ENCODE results near the gene MAP6D1. TPM values are rescaled to one million over a fixed set of nuclear protein-coding genes. Genes with fewer than 3 reads are reported as not detected.

Gene MAP6D1
- total and polyA plus RNA-seq, 2 donors (not counting 1 experiment from before 2014, with no cell fraction given): 0.46 to 4.2 TPM

- ChIA-PET POLR2A (no interaction called here), CTCF (interaction anchor here (0.5 to 2.8 kb wide), 2 partner anchors 58 to 332 kb away, joined by 3 to 12 read pairs; partner anchors contain the start of gene PARL)
- no peaks in the 10 kb centered on the region for H4K20me1 ChIP-seq (ENCODE audit: control insufficient read depth, insufficient read depth, low read length, poor library complexity, severe bottlenecking)
- 95% methylated on average over 14 of the region's 14 CpGs for WGBS (ENCODE audit: insufficient coverage)
- H3K9ac ChIP-seq (ENCODE audit: low read length): no peak overlapping the region
- H3K9me3 ChIP-seq (ENCODE audit: control extremely low read depth in 1 of 3, control insufficient read depth in 2 of 3, insufficient read depth in 1 of 3, low read length in 2 of 3): no peaks in the 10 kb centered on the region
- peaks cover 16% of the 10 kb centered on the region for H3K4me1 Mint-ChIP-seq
- no peak overlapping the region for H3K4me2 ChIP-seq (replicated peaks; ENCODE audit: low read depth, low read length, poor library complexity, severe bottlenecking)
- TF ChIP-seq EZH2 (IDR thresholded peaks at IDR 0.05; ENCODE audit: borderline replicate concordance, insufficient read depth, low read depth, low read length, poor library complexity, severe bottlenecking): no peak
- DNase-seq (no peak), ATAC-seq (ENCODE audit: low read depth) (no peak)
- no peak overlapping the region for H3K27ac ChIP-seq (ENCODE audit: low read length in 2 of 2)
- peak overlapping the region; percentile 50 for H3K27ac Mint-ChIP-seq
- no peaks in the 10 kb centered on the region for H3K79me2 ChIP-seq (ENCODE audit: control insufficient read depth, insufficient read depth, low read length)
- no peak overlapping the region for H2AFZ ChIP-seq (ENCODE audit: insufficient read depth, low read depth, low read length, poor library complexity, severe bottlenecking)
- H3K9me3 Mint-ChIP-seq (ENCODE audit: insufficient read depth): no peaks in the 10 kb centered on the region
- peaks cover 0 to 18% of the 10 kb centered on the region in 2 experiments for H3K36me3 ChIP-seq (replicated peaks in 1 of 2; ENCODE audit: control extremely low read depth in 1 of 2, control insufficient read depth in 1 of 2, extremely low read depth in 1 of 2, insufficient read depth in 2 of 2, low read length in 1 of 2)
- intact Hi-C loops (cut with micrococcal nuclease): no loop called here
- peak overlapping the region; percentile 75 for H3K4me3 Mint-ChIP-seq
- peaks cover 0 to 12% (median 2%) of the 10 kb centered on the region in 4 experiments for H3K27me3 ChIP-seq (replicated peaks in 1 of 4; ENCODE audit: control extremely low read depth in 1 of 4, control insufficient read depth in 3 of 4, insufficient read depth in 4 of 4, low read length in 3 of 4)
- peaks cover 4% of the 10 kb centered on the region for H3K27me3 Mint-ChIP-seq
- H3K4me1 ChIP-seq (ENCODE audit: control insufficient read depth in 2 of 2, insufficient read depth in 2 of 2, low read length in 2 of 2): peaks cover 11 to 14% of the 10 kb centered on the region in 2 donors
- no peak overlapping the region for H3K4me3 ChIP-seq (ENCODE audit: control extremely low read depth in 1 of 5, extremely low read depth in 1 of 5, insufficient read depth in 1 of 5, low read depth in 2 of 5, low read length in 4 of 5)
These were observed 1.3 kb upstream of the MAP6D1 start for GRCh38 chr3:183826448-183827250.

- no peak overlapping the region for H3K27ac Mint-ChIP-seq
- peaks cover 11 to 14% of the 10 kb centered on the region in 2 donors for H3K4me1 ChIP-seq (ENCODE audit: control insufficient read depth in 2 of 2, insufficient read depth in 2 of 2, low read length in 2 of 2)
- CTCF ChIA-PET: interaction anchor here (2.8 kb wide), 1 partner anchor 60 kb away, joined by 12 read pairs; the partner anchor contains the start of gene PARL
- no peaks in the 10 kb centered on the region for H4K20me1 ChIP-seq (ENCODE audit: control insufficient read depth, insufficient read depth, low read length, poor library complexity, severe bottlenecking)
- TF ChIP-seq EZH2 (IDR thresholded peaks at IDR 0.05; ENCODE audit: borderline replicate concordance, insufficient read depth, low read depth, low read length, poor library complexity, severe bottlenecking): no peak
- TF ChIP-seq, protein P1, sequence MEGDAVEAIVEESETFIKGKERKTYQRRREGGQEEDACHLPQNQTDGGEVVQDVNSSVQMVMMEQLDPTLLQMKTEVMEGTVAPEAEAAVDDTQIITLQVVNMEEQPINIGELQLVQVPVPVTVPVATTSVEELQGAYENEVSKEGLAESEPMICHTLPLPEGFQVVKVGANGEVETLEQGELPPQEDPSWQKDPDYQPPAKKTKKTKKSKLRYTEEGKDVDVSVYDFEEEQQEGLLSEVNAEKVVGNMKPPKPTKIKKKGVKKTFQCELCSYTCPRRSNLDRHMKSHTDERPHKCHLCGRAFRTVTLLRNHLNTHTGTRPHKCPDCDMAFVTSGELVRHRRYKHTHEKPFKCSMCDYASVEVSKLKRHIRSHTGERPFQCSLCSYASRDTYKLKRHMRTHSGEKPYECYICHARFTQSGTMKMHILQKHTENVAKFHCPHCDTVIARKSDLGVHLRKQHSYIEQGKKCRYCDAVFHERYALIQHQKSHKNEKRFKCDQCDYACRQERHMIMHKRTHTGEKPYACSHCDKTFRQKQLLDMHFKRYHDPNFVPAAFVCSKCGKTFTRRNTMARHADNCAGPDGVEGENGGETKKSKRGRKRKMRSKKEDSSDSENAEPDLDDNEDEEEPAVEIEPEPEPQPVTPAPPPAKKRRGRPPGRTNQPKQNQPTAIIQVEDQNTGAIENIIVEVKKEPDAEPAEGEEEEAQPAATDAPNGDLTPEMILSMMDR (IDR thresholded peaks at IDR 0.05): no peak
- WGBS (ENCODE audit: insufficient coverage): under 1% methylated on average over 88 of the region's 88 CpGs
- H3K27ac ChIP-seq (ENCODE audit: low read length in 2 of 2): no peak overlapping the region
- ATAC-seq (ENCODE audit: low read depth) (peak; percentile 15), DNase-seq (peak; percentile 29)
- H3K27me3 ChIP-seq (replicated peaks in 1 of 4; ENCODE audit: control extremely low read depth in 1 of 4, control insufficient read depth in 3 of 4, insufficient read depth in 4 of 4, low read length in 3 of 4): peaks cover 0 to 12% (median 2%) of the 10 kb centered on the region in 4 experiments
- peaks cover 16% of the 10 kb centered on the region for H3K4me1 Mint-ChIP-seq
- H3K9me3 ChIP-seq (ENCODE audit: control extremely low read depth in 1 of 3, control insufficient read depth in 2 of 3, insufficient read depth in 1 of 3, low read length in 2 of 3): no peaks in the 10 kb centered on the region
- no peaks in the 10 kb centered on the region for H3K79me2 ChIP-seq (ENCODE audit: control insufficient read depth, insufficient read depth, low read length)
- H3K36me3 ChIP-seq (replicated peaks in 1 of 2; ENCODE audit: control extremely low read depth in 1 of 2, control insufficient read depth in 1 of 2, extremely low read depth in 1 of 2, insufficient read depth in 2 of 2, low read length in 1 of 2): peaks cover 0 to 5% of the 10 kb centered on the region in 2 experiments
- peak overlapping the region; percentile 11 to 56 (median 51) for H3K4me3 ChIP-seq (ENCODE audit: control extremely low read depth in 1 of 5, extremely low read depth in 1 of 5, insufficient read depth in 1 of 5, low read depth in 2 of 5, low read length in 4 of 5)
- peak overlapping the region; percentile 89 for H3K4me2 ChIP-seq (replicated peaks; ENCODE audit: low read depth, low read length, poor library complexity, severe bottlenecking)
- POLR2A ChIA-PET: interaction anchor here (0.6 kb wide), 1 partner anchor 850 kb away, joined by 3 read pairs; no protein-coding TSS in a partner anchor
- H3K9ac ChIP-seq (ENCODE audit: low read length): peak overlapping the region; percentile 62
- intact Hi-C loops (cut with micrococcal nuclease): loop anchor here (1.0 kb wide), 1 partner anchor 59 kb away; the partner anchor contains the start of gene PARL
- H2AFZ ChIP-seq (ENCODE audit: insufficient read depth, low read depth, low read length, poor library complexity, severe bottlenecking): peak overlapping the region; percentile 59
- H3K27me3 Mint-ChIP-seq: peaks cover 4% of the 10 kb centered on the region
- no peaks in the 10 kb centered on the region for H3K9me3 Mint-ChIP-seq (ENCODE audit: insufficient read depth)
- H3K4me3 Mint-ChIP-seq: peak overlapping the region; percentile 86
These were observed 469 bp downstream of the MAP6D1 start for GRCh38 chr3:183824761-183825455.
